B cell (primary cell): ENCODE results near the gene CORO1C. TPM values are rescaled to one million over a fixed set of nuclear protein-coding genes. Genes with fewer than 3 reads are reported as not detected.
A peak's percentile ranks its signal among the peaks of the same experiment; 100 is the strongest.

ENCODE experiments used
- ATAC-seq: fragments of 200-7000 bp; cut with Tn5 transposase; one replicate; pipeline ENCODE4 v1.10.0; 2021; ENCODE audit warnings: low read depth, mild to moderate bottlenecking, moderate number of reproducible peaks, moderate library complexity
- CTCF ChIA-PET: fragments of 350-600 bp; sonication (Branson Sonifier 250); formaldehyde crosslinking; loops from one replicate; lab custom pipeline; 2021; ENCODE audit warnings: antibody characterized with exemption, inconsistent platforms; lab: Charles Lee
- POLR2A ChIA-PET: fragments of 350-600 bp; sonication (Branson Sonifier 250); formaldehyde crosslinking; loops from one replicate; lab custom pipeline; 2021; ENCODE audit warnings: antibody characterized with exemption; lab: Charles Lee
- DNase-seq: peaks from one replicate; pipeline ENCODE4 v3.0.0; 2013
- H2AFZ ChIP-seq: 2 replicates; pipeline ENCODE4 v1.6.1; 2012; ENCODE audit warnings: mild to moderate bottlenecking, low read depth, low read length; ENCODE audit not compliant: insufficient read depth, poor library complexity, severe bottlenecking
- H3K27ac ChIP-seq, 2 donors: 1 replicate in 1 of 2; 2 replicates in 1 of 2; pipeline ENCODE4 v1.5.1; 2012 to 2013; ENCODE audit warnings: low read length in 2 of 2, mild to moderate bottlenecking in 2 of 2, moderate library complexity in 1 of 2
- H3K27me3 ChIP-seq, 4 experiments: fragments of 200-600 bp in 1 of 4; sonication (generic) in 1 of 4; replicated peaks in 1 of 4; 1 replicate in 2 of 4; 2 replicates in 2 of 4; pipeline versions ENCODE4 v1.6.1 to v1.7.0; 2013 to 2016; ENCODE audit warnings: low read length in 3 of 4, mild to moderate bottlenecking in 2 of 4, mixed read lengths in 1 of 4, moderate library complexity in 1 of 4; ENCODE audit not compliant: insufficient read depth in 4 of 4, control insufficient read depth in 3 of 4; ENCODE audit errors: control extremely low read depth in 1 of 4
- H3K36me3 ChIP-seq, 2 experiments: replicated peaks in 1 of 2; 1 replicate in 1 of 2; 2 replicates in 1 of 2; pipeline versions ENCODE4 v1.6.1 to v1.7.1; 2013; ENCODE audit warnings: low read length in 1 of 2; ENCODE audit not compliant: insufficient read depth in 2 of 2, control insufficient read depth in 1 of 2; ENCODE audit errors: control extremely low read depth in 1 of 2, extremely low read depth in 1 of 2
- H3K4me1 ChIP-seq, 2 donors: fragments of 200-600 bp in 1 of 2; sonication (generic) in 1 of 2; 1 replicate in 1 of 2; 2 replicates in 1 of 2; pipeline versions ENCODE4 v1.5.1 to v1.6.1; 2013 to 2017; ENCODE audit warnings: low read length in 2 of 2; ENCODE audit not compliant: control insufficient read depth in 2 of 2, insufficient read depth in 2 of 2
- H3K4me2 ChIP-seq: replicated peaks from 2 replicates; pipeline ENCODE3; 2012; ENCODE audit warnings: mild to moderate bottlenecking, low read depth, low read length; ENCODE audit not compliant: poor library complexity, severe bottlenecking
- H3K4me3 ChIP-seq, 5 experiments: fragments of 200-600 bp in 1 of 5; sonication (generic) in 1 of 5; 1 replicate in 3 of 5; 2 replicates in 2 of 5; pipeline versions ENCODE4 v1.5.1 to v1.7.0; 2011 to 2016; ENCODE audit warnings: low read length in 4 of 5, mild to moderate bottlenecking in 4 of 5, low read depth in 2 of 5, control low read depth in 1 of 5, moderate library complexity in 1 of 5; ENCODE audit not compliant: insufficient read depth in 1 of 5; ENCODE audit errors: control extremely low read depth in 1 of 5, extremely low read depth in 1 of 5
- H3K79me2 ChIP-seq: fragments of 200-600 bp; sonication (generic); one replicate; pipeline ENCODE4 v1.6.0; 2016; ENCODE audit warnings: low read length; ENCODE audit not compliant: control insufficient read depth, insufficient read depth
- H3K9ac ChIP-seq: fragments of 200-600 bp; sonication (generic); 2 replicates; pipeline ENCODE4 v1.6.1; 2017; ENCODE audit warnings: mild to moderate bottlenecking, low read length, moderate library complexity
- H3K9me3 ChIP-seq, 3 donors: one replicate each; pipeline versions ENCODE4 v1.6.1 to v1.7.1; 2013; ENCODE audit warnings: low read length in 2 of 3; ENCODE audit not compliant: control insufficient read depth in 2 of 3, insufficient read depth in 1 of 3; ENCODE audit errors: control extremely low read depth in 1 of 3
- H4K20me1 ChIP-seq: 2 replicates; pipeline ENCODE4 v1.6.0; 2012; ENCODE audit warnings: mild to moderate bottlenecking, low read length; ENCODE audit not compliant: insufficient read depth, control insufficient read depth, poor library complexity, severe bottlenecking
- H3K27ac Mint-ChIP-seq: one replicate; pipeline ENCODE4 v1.8.0; 2021; ENCODE audit warnings: mixed read lengths
- H3K27me3 Mint-ChIP-seq: one replicate; pipeline ENCODE4 v1.8.0; 2021; ENCODE audit warnings: mixed read lengths
- H3K4me1 Mint-ChIP-seq: one replicate; pipeline ENCODE4 v1.8.0; 2021; ENCODE audit warnings: mixed read lengths
- H3K4me3 Mint-ChIP-seq: one replicate; pipeline ENCODE4 v1.8.0; 2021; ENCODE audit warnings: mixed read lengths
- H3K9me3 Mint-ChIP-seq: one replicate; pipeline ENCODE4 v1.8.0; 2022; ENCODE audit warnings: mixed read lengths; ENCODE audit not compliant: insufficient read depth
- CTCF ChIP-seq: fragments of 200-600 bp; IDR thresholded peaks from one replicate; pipeline ENCODE4 v1.8.0; 2022; ENCODE audit warnings: antibody characterized with exemption, mild to moderate bottlenecking
- EZH2 ChIP-seq: IDR thresholded peaks from 2 replicates; pipeline ENCODE4 v1.6.1; 2012; ENCODE audit warnings: borderline replicate concordance, low read depth, mild to moderate bottlenecking, moderate library complexity, low read length; ENCODE audit not compliant: insufficient read depth, poor library complexity, severe bottlenecking
- WGBS: methylation state at CpG from one replicate; pipeline ENCODE4 v1.1.5; 2013; ENCODE audit warnings: missing lambda C conversion rate; ENCODE audit not compliant: insufficient coverage; 5-methylcytosine and 5-hydroxymethylcytosine counted together
- intact Hi-C: fragments of 100-400 bp; cut with micrococcal nuclease; formaldehyde crosslinking; loops from one replicate; pipeline ENCODE4 v1.10.0; 2022
- polyA plus RNA-seq: library from polyadenylated mRNA; depleted of rRNA; stranded (reverse); fragments of >200 nt; gene quantifications from 2 replicates; pipeline ENCODE4 v1.2.3, GENCODE V29; 2012
- total RNA-seq, 2 donors: library from RNA; stranded (reverse); fragments of 120-200 nt in 1 of 2; gene quantifications; 1 replicate in 1 of 2; 2 replicates in 1 of 2; pipeline versions ENCODE4 v1.2.3 to v1.2.4, GENCODE V29; 2013 to 2022

CORO1C gene
- total and polyA plus RNA-seq, 2 donors (not counting 1 experiment from before 2014, with no cell fraction given) = 19.2 to 68.0 TPM

- Histone ChIP-seq H3K9me3 (no peaks in the 10 kb centered on the region), H3K4me1 (peaks cover 70 to 77% of the 10 kb centered on the region in 2 donors), H3K27ac (peak overlapping the region; percentile 78 to 95), H2AFZ (no peak overlapping the region), H4K20me1 (peaks cover 10% of the 10 kb centered on the region), H3K4me2 (peak overlapping the region; percentile 57), H3K79me2 (peaks cover 31% of the 10 kb centered on the region), H3K4me3 (no peak overlapping the region), H3K27me3 (no peaks in the 10 kb centered on the region), H3K36me3 (peaks cover 2 to 47% of the 10 kb centered on the region in 2 experiments), H3K9ac (peak overlapping the region; percentile 2)
- intact Hi-C loops = no loop called here
- peak overlapping the region; percentile 65 for H3K4me3 Mint-ChIP-seq
- WGBS = 54% methylated on average over 8 of the region's 9 CpGs
- ChIA-PET POLR2A (interaction anchor here (1.0 to 14.8 kb wide), 7 partner anchors 8 to 198 kb away, joined by 3 to 133 read pairs (median 4); partner anchors contain the start of genes SART3 and SELPLG), CTCF (interaction anchor here (0.6 to 17.3 kb wide), 9 partner anchors 8 to 162 kb away, joined by 3 to 431 read pairs (median 8); partner anchors contain the start of gene SELPLG)
- H3K4me1 Mint-ChIP-seq = peaks cover 90% of the 10 kb centered on the region
- no peaks in the 10 kb centered on the region for H3K27me3 Mint-ChIP-seq
- DNase-seq (peak; percentile 57), ATAC-seq (peak; percentile 48)
- H3K27ac Mint-ChIP-seq = peak overlapping the region; percentile 89
- TF ChIP-seq EZH2 = no peak
- no peak for TF ChIP-seq CTCF
- H3K9me3 Mint-ChIP-seq = no peaks in the 10 kb centered on the region
Measured at GRCh38 chr12:108641446-108642268, 89.7 kb downstream of the CORO1C start.
